Measurements from ENCODE around the gene SMIM43.

GRCh38 chr4:121800638-121800960 lies 35.6 kb upstream of the SMIM43 start:
- TF ChIP-seq YY1 (IDR thresholded peaks at IDR 0.05; ENCODE audit: low read depth, low read length) (no peak), RAD21 (IDR thresholded peaks at IDR 0.05 in 1 of 2, conservative IDR thresholded peaks at IDR 0.05 in 1 of 2; ENCODE audit: low read depth in 2 of 2, low read length in 2 of 2) (no peak), CTCF (IDR thresholded peaks at IDR 0.05; ENCODE audit: control extremely low read depth in 1 of 3, insufficient read depth in 1 of 3, low read depth in 1 of 3, low read length in 3 of 3) (no peak), JUN (IDR thresholded peaks at IDR 0.05; ENCODE audit: low read depth, low read length) (no peak), EZH2 (IDR thresholded peaks at IDR 0.05; ENCODE audit: low read depth, low read length, severe bottlenecking) (no peak), ATF2 (IDR thresholded peaks at IDR 0.05; ENCODE audit: low read length) (no peak), CBX5 (IDR thresholded peaks at IDR 0.05; ENCODE audit: low read depth, low read length) (no peak), TEAD4 (IDR thresholded peaks at IDR 0.05; ENCODE audit: low read depth, low read length) (no peak), MAFK (IDR thresholded peaks at IDR 0.05; ENCODE audit: low read depth, low read length) (no peak), HDAC6 (IDR thresholded peaks at IDR 0.05; ENCODE audit: low read depth, low read length) (no peak), SP4 (IDR thresholded peaks at IDR 0.05; ENCODE audit: low read length) (no peak), EGR1 (IDR thresholded peaks at IDR 0.05; ENCODE audit: borderline replicate concordance, low read depth, low read length) (no peak), GABPA (IDR thresholded peaks at IDR 0.05; ENCODE audit: borderline replicate concordance, insufficient read depth, low read length) (no peak), KDM4A (IDR thresholded peaks at IDR 0.05; ENCODE audit: low read depth, low read length, severe bottlenecking) (no peak)

Data from H1 (cell line).